GM18505 (cell line): Measurements from ENCODE around the gene MGA.

Experiments
- ATAC-seq: cut with Tn5 transposase; IDR thresholded peaks from one replicate; pipeline ENCODE4 v1.9.1; 2021; ENCODE audit not compliant: unreplicated experiment
- POLR2A ChIP-seq: IDR thresholded peaks from 4 replicates; pipeline ENCODE4 v1.6.1; 2011; ENCODE audit warnings: borderline replicate concordance; ENCODE audit not compliant: insufficient read depth, insufficient read length; ENCODE audit errors: extremely low read depth

Gene MGA

GRCh38 chr15:41660235-41661077 is at the start of gene MGA:
MGA (plus strand) TSS chr15:41660405.
- peak; percentile 80 for TF ChIP-seq POLR2A
- peak; percentile 67 for ATAC-seq

- ATAC-seq: peak; percentile 27
- TF ChIP-seq POLR2A: no peak
Observed at GRCh38 chr15:41620536-41621199, 39.5 kb upstream of the MGA start.

- no peak for TF ChIP-seq POLR2A
- ATAC-seq: peak; percentile 64
Observed at GRCh38 chr15:41621200-41622193, 38.7 kb upstream of the MGA start.

GRCh38 chr15:41622901-41623300 is 37.3 kb upstream of the MGA start:
- no peak for TF ChIP-seq POLR2A

GRCh38 chr15:41627203-41627602 is 33.0 kb upstream of the MGA start:
- no peak for TF ChIP-seq POLR2A
- ATAC-seq: no peak

More at GRCh38 chr15:41622901-41623300, 37.3 kb upstream of the MGA start:
- no peak for ATAC-seq

GRCh38 chr15:41629463-41629862 is 30.7 kb upstream of the MGA start:
- no peak for TF ChIP-seq POLR2A

GRCh38 chr15:41629883-41630282 is 30.3 kb upstream of the MGA start:
- no peak for TF ChIP-seq POLR2A
- no peak for ATAC-seq

More at GRCh38 chr15:41629463-41629862, 30.7 kb upstream of the MGA start:
- ATAC-seq: no peak

GRCh38 chr15:41630616-41631217 is 29.5 kb upstream of the MGA start:
- no peak for ATAC-seq
- TF ChIP-seq POLR2A: no peak

GRCh38 chr15:41631880-41632470 is 28.2 kb upstream of the MGA start:
- no peak for ATAC-seq
- no peak for TF ChIP-seq POLR2A

GRCh38 chr15:41633609-41634008 is 26.6 kb upstream of the MGA start:
- no peak for ATAC-seq
- TF ChIP-seq POLR2A: no peak

GRCh38 chr15:41634072-41634626 is 26.1 kb upstream of the MGA start:
- TF ChIP-seq POLR2A: no peak
- no peak for ATAC-seq

GRCh38 chr15:41637086-41637485 is 23.1 kb upstream of the MGA start:
- no peak for TF ChIP-seq POLR2A
- ATAC-seq: no peak
